HG02678 (cell line): Measurements from ENCODE around the gene DCP1B.

ENCODE experiments used
- ATAC-seq: cut with Tn5 transposase; IDR thresholded peaks from one replicate; pipeline ENCODE4 v1.9.1; 2021; ENCODE audit warnings: mild to moderate bottlenecking, moderate library complexity; ENCODE audit not compliant: unreplicated experiment

DCP1B gene

GRCh38 chr12:2018391-2018790 lies 14.1 kb upstream of the DCP1B start:
- ATAC-seq, result no peak

GRCh38 chr12:2017546-2018337 lies 13.5 kb upstream of the DCP1B start:
- no peak for ATAC-seq

GRCh38 chr12:2016862-2017545 lies 12.7 kb upstream of the DCP1B start:
- ATAC-seq, result no peak

GRCh38 chr12:2014231-2014630 lies 10.0 kb upstream of the DCP1B start:
- no peak for ATAC-seq

- no peak for ATAC-seq
Measured at GRCh38 chr12:2013527-2014223, 9.4 kb upstream of the DCP1B start.

- ATAC-seq, result no peak
Measured at GRCh38 chr12:2013086-2013485, 8.8 kb upstream of the DCP1B start.

GRCh38 chr12:2011643-2012607 lies 7.7 kb upstream of the DCP1B start:
- no peak for ATAC-seq

- ATAC-seq, result no peak
Measured at GRCh38 chr12:2009623-2010022, 5.4 kb upstream of the DCP1B start.

- ATAC-seq, result no peak
Measured at GRCh38 chr12:2008677-2009076, 4.4 kb upstream of the DCP1B start.

- ATAC-seq, result peak; percentile 13
Measured at GRCh38 chr12:2003676-2004112, 563 bp downstream of the DCP1B start.

GRCh38 chr12:1995205-1995896 lies 8.9 kb downstream of the DCP1B start:
- ATAC-seq, result no peak

GRCh38 chr12:1994429-1995143 lies 9.7 kb downstream of the DCP1B start:
- ATAC-seq, result no peak

GRCh38 chr12:1993871-1994371 lies 10.3 kb downstream of the DCP1B start:
- no peak for ATAC-seq

GRCh38 chr12:1993341-1993740 lies 10.9 kb downstream of the DCP1B start:
- ATAC-seq, result no peak

- no peak for ATAC-seq
Measured at GRCh38 chr12:1992732-1993131, 11.5 kb downstream of the DCP1B start.

- no peak for ATAC-seq
Measured at GRCh38 chr12:1989111-1989510, 15.1 kb downstream of the DCP1B start.

- ATAC-seq, result no peak
Measured at GRCh38 chr12:1984759-1985158, 19.5 kb downstream of the DCP1B start.

GRCh38 chr12:1980282-1980681 lies 24.0 kb downstream of the DCP1B start:
- ATAC-seq, result no peak
